T-cell (primary cell): Measurements from ENCODE around the gene TYROBP. TPM values are rescaled to one million over a fixed set of nuclear protein-coding genes. Genes with fewer than 3 reads are reported as not detected.
"Not testable (repeated sequence)": the region's sequence is repeated elsewhere in the genome, so short reads cannot be mapped to it uniquely, and the experiment has no call there.

Experiments
- ATAC-seq, 4 experiments: fragments of 200-7000 bp in 3 of 4; fragments of 150-1000 bp in 1 of 4; cut with Tn5 transposase; replicated peaks in 1 of 4; 1 replicate in 3 of 4; 2 replicates in 1 of 4; pipeline ENCODE4 v1.10.0; 2021; ENCODE audit warnings: moderate library complexity in 3 of 4, mild to moderate bottlenecking in 2 of 4, moderate number of reproducible peaks in 1 of 4
- CTCF ChIA-PET, 2 donors: fragments of 300-600 bp; sonication (Branson Sonifier 250); formaldehyde crosslinking; loops; one replicate each; lab custom pipeline; 2022; ENCODE audit warnings: antibody characterized with exemption in 2 of 2; lab: Charles Lee
- POLR2A ChIA-PET, 2 donors: fragments of 300-600 bp; sonication (Branson Sonifier 250); formaldehyde crosslinking; loops; one replicate each; lab custom pipeline; 2022; ENCODE audit warnings: antibody characterized with exemption in 2 of 2; lab: Charles Lee
- DNase-seq, 35 experiments: peaks; one replicate each; pipeline versions ENCODE4 v3.0.0 to v3.0.0-alpha.2; 2013 to 2023
- H3K27ac ChIP-seq: one replicate; pipeline ENCODE4 v1.5.1; 2013; ENCODE audit warnings: low read length
- H3K27me3 ChIP-seq, 2 experiments: replicated peaks in 1 of 2; 1 replicate in 1 of 2; 2 replicates in 1 of 2; pipeline versions ENCODE4 v1.6.1 to v1.7.0; 2013; ENCODE audit warnings: low read length in 1 of 2, mixed read lengths in 1 of 2; ENCODE audit not compliant: control insufficient read depth in 2 of 2, insufficient read depth in 2 of 2; ENCODE audit errors: extremely low read depth in 1 of 2
- H3K36me3 ChIP-seq, 2 donors: 1 replicate in 1 of 2; 2 replicates in 1 of 2; pipeline versions ENCODE4 v1.6.1 to v1.7.0; 2013; ENCODE audit warnings: low read length in 1 of 2; ENCODE audit not compliant: control insufficient read depth in 2 of 2, insufficient read depth in 1 of 2; ENCODE audit errors: extremely low read depth in 1 of 2
- H3K4me1 ChIP-seq, 2 experiments: 1 replicate in 1 of 2; 2 replicates in 1 of 2; pipeline versions ENCODE4 v1.6.1 to v1.7.0; 2013; ENCODE audit warnings: low read length in 2 of 2, mixed read lengths in 1 of 2; ENCODE audit not compliant: insufficient read depth in 2 of 2, control insufficient read depth in 1 of 2; ENCODE audit errors: extremely low read depth in 1 of 2
- H3K4me3 ChIP-seq, 2 donors: 1 replicate in 1 of 2; 2 replicates in 1 of 2; pipeline versions ENCODE4 v1.5.1 to v1.7.0; 2013; ENCODE audit warnings: mild to moderate bottlenecking in 2 of 2, low read length in 1 of 2, moderate library complexity in 1 of 2; ENCODE audit not compliant: control insufficient read depth in 1 of 2; ENCODE audit errors: extremely low read depth in 1 of 2
- H3K9me3 ChIP-seq: 2 replicates; pipeline ENCODE4 v1.7.0; 2013
- H3K27ac Mint-ChIP-seq, 2 donors: one replicate each; pipeline ENCODE4 v1.8.0; 2020 to 2021; ENCODE audit warnings: mild to moderate bottlenecking in 2 of 2, mixed read lengths in 2 of 2
- H3K27me3 Mint-ChIP-seq, 2 donors: one replicate each; pipeline ENCODE4 v1.8.0; 2021 to 2022; ENCODE audit warnings: mixed read lengths in 2 of 2
- H3K36me3 Mint-ChIP-seq: one replicate; pipeline ENCODE4 v1.8.0; 2021; ENCODE audit warnings: mixed read lengths
- H3K4me1 Mint-ChIP-seq, 3 donors: one replicate each; pipeline ENCODE4 v1.8.0; 2020 to 2022; ENCODE audit warnings: mixed read lengths in 3 of 3, mild to moderate bottlenecking in 1 of 3
- H3K4me3 Mint-ChIP-seq, 3 donors: one replicate each; pipeline ENCODE4 v1.8.0; 2020 to 2022; ENCODE audit warnings: mild to moderate bottlenecking in 3 of 3, mixed read lengths in 3 of 3, moderate library complexity in 3 of 3
- H3K9me3 Mint-ChIP-seq, 3 donors: one replicate each; pipeline ENCODE4 v1.8.0; 2020 to 2022; ENCODE audit warnings: mixed read lengths in 3 of 3
- WGBS: methylation state at CpG from one replicate; pipeline ENCODE4 v1.1.5; 2013; ENCODE audit warnings: missing lambda C conversion rate; ENCODE audit not compliant: insufficient coverage; 5-methylcytosine and 5-hydroxymethylcytosine counted together
- total RNA-seq, 35 experiments: library from RNA in 6 of 35; stranded (reverse) in 6 of 35; fragments of 120-200 nt in 1 of 35; gene quantifications; one replicate each; pipeline versions ENCODE4 v1.2.1 to v1.2.4 and lab custom pipeline; 2013 to 2026

TYROBP gene
- total RNA-seq, 5 donors from 2014 or later (not counting 1 experiment from before 2014, with no cell fraction given), result 2.3 to 7.0 (median 2.9) TPM

- H3K4me3 ChIP-seq, result no peak overlapping the region
- no peak for ATAC-seq
- no peaks in the 10 kb centered on the region for H3K9me3 ChIP-seq
- peaks cover 2 to 25% of the 10 kb centered on the region in 2 experiments for H3K4me1 ChIP-seq
- WGBS, result 62% methylated on average over 3 of the region's 12 CpGs
- POLR2A ChIA-PET, result no interaction called here
- CTCF ChIA-PET, result interaction anchor here in 1 of 2 donors (0.5 kb wide), 1 partner anchor 177 kb away, joined by 3 read pairs; no protein-coding TSS in a partner anchor
- H3K27ac ChIP-seq, result no peak overlapping the region
- Mint-ChIP-seq H3K4me3 (no peak overlapping the region), H3K27ac (no peak overlapping the region), H3K9me3 (no peaks in the 10 kb centered on the region), H3K4me1 (peaks cover 14 to 23% (median 19%) of the 10 kb centered on the region in 3 donors), H3K36me3 (no peaks in the 10 kb centered on the region), H3K27me3 (peaks cover 21 to 64% of the 10 kb centered on the region in 2 donors)
- H3K36me3 ChIP-seq, result no peaks in the 10 kb centered on the region
- peaks cover 2 to 78% of the 10 kb centered on the region in 2 experiments for H3K27me3 ChIP-seq
- no peak for DNase-seq
Measured at GRCh38 chr19:35871611-35872010, 36.5 kb downstream of the TYROBP start.

GRCh38 chr19:35870798-35871197, 37.3 kb downstream of the TYROBP start:
- Mint-ChIP-seq H3K4me3 (no peak overlapping the region), H3K27ac (no peak overlapping the region), H3K27me3 (peaks cover 25 to 66% of the 10 kb centered on the region in 2 donors), H3K36me3 (no peaks in the 10 kb centered on the region), H3K9me3 (no peaks in the 10 kb centered on the region), H3K4me1 (peaks cover 14 to 23% (median 19%) of the 10 kb centered on the region in 3 donors)
- H3K9me3 ChIP-seq, result no peaks in the 10 kb centered on the region
- ChIA-PET CTCF (interaction anchor here in 1 of 2 donors (0.5 kb wide), 1 partner anchor 176 kb away, joined by 3 read pairs; no protein-coding TSS in a partner anchor), POLR2A (no interaction called here)
- ATAC-seq (no peak), DNase-seq (no peak)
- 67% methylated on average over 3 of the region's 12 CpGs for WGBS
- H3K36me3 ChIP-seq, result no peaks in the 10 kb centered on the region
- no peak overlapping the region for H3K27ac ChIP-seq
- no peak overlapping the region for H3K4me3 ChIP-seq
- peaks cover 3 to 85% of the 10 kb centered on the region in 2 experiments for H3K27me3 ChIP-seq
- H3K4me1 ChIP-seq, result peaks cover 2 to 25% of the 10 kb centered on the region in 2 experiments

- CTCF ChIA-PET, POLR2A ChIA-PET, ATAC-seq, DNase-seq, H3K36me3 ChIP-seq, H3K27ac Mint-ChIP-seq, H3K36me3 Mint-ChIP-seq, H3K9me3 Mint-ChIP-seq, H3K27ac ChIP-seq, H3K9me3 ChIP-seq: not testable (repeated sequence)
- peak overlapping the region in 1 of 2 donors; percentile 52 for H3K4me3 ChIP-seq
- H3K4me1 ChIP-seq, result peaks cover 2 to 25% of the 10 kb centered on the region in 2 experiments
- WGBS, result 24% methylated on average over 15 of the region's 26 CpGs
- peaks cover 29 to 72% of the 10 kb centered on the region in 2 donors for H3K27me3 Mint-ChIP-seq
- H3K27me3 ChIP-seq, result peaks cover 3 to 85% of the 10 kb centered on the region in 2 experiments
- H3K4me1 Mint-ChIP-seq, result peaks cover 14 to 23% (median 19%) of the 10 kb centered on the region in 3 donors
- peak overlapping the region; percentile 57 to 76 (median 65) for H3K4me3 Mint-ChIP-seq
Measured at GRCh38 chr19:35870124-35870736, 37.9 kb downstream of the TYROBP start.

- peak overlapping the region; percentile 57 to 76 (median 65) for H3K4me3 Mint-ChIP-seq
- ChIA-PET POLR2A (no interaction called here), CTCF (no interaction called here)
- 3% methylated on average over 45 of the region's 51 CpGs for WGBS
- no peaks in the 10 kb centered on the region for H3K36me3 Mint-ChIP-seq
- H3K36me3 ChIP-seq, result no peaks in the 10 kb centered on the region
- H3K9me3 ChIP-seq, result no peaks in the 10 kb centered on the region
- ATAC-seq (peak; percentile 76 to 89 (median 78)), DNase-seq (peak; percentile 34 to 89 (median 76))
- peak overlapping the region in 1 of 2 donors; percentile 5 for H3K27ac Mint-ChIP-seq
- peaks cover 33 to 75% of the 10 kb centered on the region in 2 donors for H3K27me3 Mint-ChIP-seq
- no peak overlapping the region for H3K27ac ChIP-seq
- H3K9me3 Mint-ChIP-seq, result no peaks in the 10 kb centered on the region
- peaks cover 3 to 83% of the 10 kb centered on the region in 2 experiments for H3K27me3 ChIP-seq
- peaks cover 14 to 23% (median 19%) of the 10 kb centered on the region in 3 donors for H3K4me1 Mint-ChIP-seq
- H3K4me3 ChIP-seq, result peak overlapping the region in 1 of 2 donors; percentile 52
- peaks cover 2 to 25% of the 10 kb centered on the region in 2 experiments for H3K4me1 ChIP-seq
Measured at GRCh38 chr19:35869327-35870123, 38.6 kb downstream of the TYROBP start.

GRCh38 chr19:35868823-35869326, 39.2 kb downstream of the TYROBP start:
- DNase-seq, result no peak

More at GRCh38 chr19:35868823-35869326, 39.2 kb downstream of the TYROBP start:
- WGBS, result 15% methylated on average over 7 of the region's 15 CpGs
- ATAC-seq, result no peak
- Mint-ChIP-seq H3K9me3 (no peaks in the 10 kb centered on the region), H3K27me3 (peaks cover 33 to 74% of the 10 kb centered on the region in 2 donors), H3K4me3 (peak overlapping the region; percentile 53 to 76 (median 53)), H3K4me1 (peaks cover 14 to 23% (median 19%) of the 10 kb centered on the region in 3 donors), H3K36me3 (no peaks in the 10 kb centered on the region), H3K27ac (no peak overlapping the region)
- POLR2A ChIA-PET, result no interaction called here
- Histone ChIP-seq H3K27me3 (peaks cover 3 to 81% of the 10 kb centered on the region in 2 experiments), H3K36me3 (no peaks in the 10 kb centered on the region), H3K27ac (no peak overlapping the region), H3K4me3 (no peak overlapping the region), H3K9me3 (no peaks in the 10 kb centered on the region), H3K4me1 (peaks cover 2 to 25% of the 10 kb centered on the region in 2 experiments)
- CTCF ChIA-PET, result no interaction called here
